NB4 (cell line): ENCODE data around the gene MRPL12.

ENCODE experiments used
- DNase-seq: peaks from one replicate; pipeline ENCODE4 v3.0.0; 2010; ENCODE audit warnings: low read depth
- H3K4me3 ChIP-seq: one replicate; pipeline ENCODE4 v1.5.1; 2011; ENCODE audit warnings: mild to moderate bottlenecking, low read depth, low read length, moderate library complexity
- MYC ChIP-seq: IDR thresholded peaks from 2 replicates; pipeline ENCODE4 v1.6.1; 2011; ENCODE audit warnings: low read depth, low read length
- POLR2A ChIP-seq: IDR thresholded peaks from 2 replicates; pipeline ENCODE4 v1.6.1; 2011; ENCODE audit warnings: mild to moderate bottlenecking; ENCODE audit not compliant: insufficient read length; ENCODE audit errors: extremely low read depth
- TF ChIP-seq, protein P1 (sequence below): IDR thresholded peaks from one replicate; pipeline ENCODE4 v1.5.1; 2012; ENCODE audit warnings: low read depth, low read length
- TF ChIP-seq, protein P2 (sequence below): IDR thresholded peaks from 2 replicates; pipeline ENCODE4 v1.6.1; 2011; ENCODE audit warnings: low read depth, low read length

Gene MRPL12

DNA sequence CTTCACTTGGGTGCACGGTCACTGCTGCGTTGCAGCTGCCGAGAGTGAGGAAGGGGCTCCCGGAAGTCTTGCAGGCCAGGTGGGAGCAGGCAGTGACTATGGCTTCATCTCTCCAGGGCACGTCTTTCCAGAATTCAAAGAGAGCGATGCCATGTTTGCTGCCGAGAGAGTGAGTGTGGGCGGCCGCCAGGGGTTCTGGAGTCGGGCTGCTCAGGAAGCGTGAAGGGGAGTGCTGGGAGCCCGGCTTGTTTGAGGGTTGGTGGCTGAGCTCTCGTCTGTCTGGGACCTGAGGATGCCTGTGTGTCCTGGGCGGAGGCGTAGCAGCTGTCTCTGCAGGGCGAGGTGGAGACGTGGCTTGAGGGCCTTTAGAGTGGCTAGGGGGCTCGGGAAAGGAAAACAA lies 13.1 kb upstream of the MRPL12 start:
- no peak overlapping the region for H3K4me3 ChIP-seq
- TF ChIP-seq, protein P1, sequence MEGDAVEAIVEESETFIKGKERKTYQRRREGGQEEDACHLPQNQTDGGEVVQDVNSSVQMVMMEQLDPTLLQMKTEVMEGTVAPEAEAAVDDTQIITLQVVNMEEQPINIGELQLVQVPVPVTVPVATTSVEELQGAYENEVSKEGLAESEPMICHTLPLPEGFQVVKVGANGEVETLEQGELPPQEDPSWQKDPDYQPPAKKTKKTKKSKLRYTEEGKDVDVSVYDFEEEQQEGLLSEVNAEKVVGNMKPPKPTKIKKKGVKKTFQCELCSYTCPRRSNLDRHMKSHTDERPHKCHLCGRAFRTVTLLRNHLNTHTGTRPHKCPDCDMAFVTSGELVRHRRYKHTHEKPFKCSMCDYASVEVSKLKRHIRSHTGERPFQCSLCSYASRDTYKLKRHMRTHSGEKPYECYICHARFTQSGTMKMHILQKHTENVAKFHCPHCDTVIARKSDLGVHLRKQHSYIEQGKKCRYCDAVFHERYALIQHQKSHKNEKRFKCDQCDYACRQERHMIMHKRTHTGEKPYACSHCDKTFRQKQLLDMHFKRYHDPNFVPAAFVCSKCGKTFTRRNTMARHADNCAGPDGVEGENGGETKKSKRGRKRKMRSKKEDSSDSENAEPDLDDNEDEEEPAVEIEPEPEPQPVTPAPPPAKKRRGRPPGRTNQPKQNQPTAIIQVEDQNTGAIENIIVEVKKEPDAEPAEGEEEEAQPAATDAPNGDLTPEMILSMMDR, result no peak
- no peak for TF ChIP-seq MYC
- TF ChIP-seq, protein P2, sequence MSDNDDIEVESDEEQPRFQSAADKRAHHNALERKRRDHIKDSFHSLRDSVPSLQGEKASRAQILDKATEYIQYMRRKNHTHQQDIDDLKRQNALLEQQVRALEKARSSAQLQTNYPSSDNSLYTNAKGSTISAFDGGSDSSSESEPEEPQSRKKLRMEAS, result no peak
- no peak for TF ChIP-seq POLR2A
- DNase-seq, result no peak

DNA sequence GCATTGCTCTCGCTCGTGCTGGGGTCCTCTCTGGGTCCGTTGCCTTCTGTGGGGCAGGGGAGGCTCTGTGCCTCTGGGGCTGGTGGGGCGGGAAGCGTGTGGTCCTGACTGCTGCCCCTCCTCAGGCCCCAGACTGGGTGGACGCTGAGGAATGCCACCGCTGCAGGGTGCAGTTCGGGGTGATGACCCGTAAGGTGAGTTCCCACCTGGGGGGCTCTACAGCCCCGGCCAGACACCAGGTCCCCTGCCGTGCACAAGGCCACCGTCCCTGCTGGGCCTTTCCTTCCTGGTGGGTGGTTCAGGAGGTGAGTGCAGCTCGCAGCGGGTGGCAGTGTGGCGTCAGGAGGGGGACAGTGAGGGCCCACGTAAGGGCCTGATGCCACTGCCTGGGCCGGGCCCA lies 12.6 kb upstream of the MRPL12 start:
- H3K4me3 ChIP-seq, result no peak overlapping the region
- DNase-seq, result no peak
- no peak for TF ChIP-seq POLR2A

DNA sequence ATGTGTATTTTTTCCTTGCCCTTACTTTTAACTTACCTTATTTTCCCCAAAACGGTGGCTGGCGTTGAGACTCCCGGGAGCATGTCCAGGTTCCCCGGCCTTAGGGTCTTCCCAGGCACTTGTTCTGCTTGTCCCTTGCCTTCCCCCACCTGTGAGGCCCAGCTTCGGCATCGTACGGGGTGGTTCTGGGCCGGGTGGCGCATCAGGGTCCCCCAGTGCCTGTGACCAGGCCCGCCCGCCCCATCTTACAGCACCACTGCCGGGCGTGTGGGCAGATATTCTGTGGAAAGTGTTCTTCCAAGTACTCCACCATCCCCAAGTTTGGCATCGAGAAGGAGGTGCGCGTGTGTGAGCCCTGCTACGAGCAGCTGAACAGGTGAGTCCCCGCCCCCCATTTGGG lies 12.0 kb upstream of the MRPL12 start:
- no peak overlapping the region for H3K4me3 ChIP-seq
- TF ChIP-seq, protein P2, result no peak
- TF ChIP-seq POLR2A, result no peak
- TF ChIP-seq MYC, result no peak
- TF ChIP-seq, protein P1, result no peak
- no peak for DNase-seq

DNA sequence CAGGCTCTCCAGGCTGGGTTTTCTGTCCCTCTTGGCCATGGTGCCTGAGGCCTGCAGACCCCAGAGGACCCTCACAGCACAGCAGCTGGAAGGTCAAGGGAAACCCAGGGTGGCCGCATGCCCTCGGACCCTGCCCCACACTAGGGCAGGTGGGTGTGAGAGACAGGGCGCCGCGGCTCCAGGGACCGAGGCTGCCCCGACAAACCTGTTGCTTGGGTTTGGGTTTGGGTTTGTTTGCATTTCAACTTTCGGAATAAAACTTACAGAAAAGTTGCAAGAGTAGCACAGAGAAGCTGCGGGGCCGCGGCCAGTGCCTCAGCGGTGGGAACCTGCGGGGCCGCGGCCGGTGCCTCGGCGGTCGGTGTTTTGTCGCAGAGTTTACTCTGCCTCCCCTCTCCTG lies 11.6 kb upstream of the MRPL12 start:
- H3K4me3 ChIP-seq, result no peak overlapping the region
- no peak for TF ChIP-seq MYC

DNA sequence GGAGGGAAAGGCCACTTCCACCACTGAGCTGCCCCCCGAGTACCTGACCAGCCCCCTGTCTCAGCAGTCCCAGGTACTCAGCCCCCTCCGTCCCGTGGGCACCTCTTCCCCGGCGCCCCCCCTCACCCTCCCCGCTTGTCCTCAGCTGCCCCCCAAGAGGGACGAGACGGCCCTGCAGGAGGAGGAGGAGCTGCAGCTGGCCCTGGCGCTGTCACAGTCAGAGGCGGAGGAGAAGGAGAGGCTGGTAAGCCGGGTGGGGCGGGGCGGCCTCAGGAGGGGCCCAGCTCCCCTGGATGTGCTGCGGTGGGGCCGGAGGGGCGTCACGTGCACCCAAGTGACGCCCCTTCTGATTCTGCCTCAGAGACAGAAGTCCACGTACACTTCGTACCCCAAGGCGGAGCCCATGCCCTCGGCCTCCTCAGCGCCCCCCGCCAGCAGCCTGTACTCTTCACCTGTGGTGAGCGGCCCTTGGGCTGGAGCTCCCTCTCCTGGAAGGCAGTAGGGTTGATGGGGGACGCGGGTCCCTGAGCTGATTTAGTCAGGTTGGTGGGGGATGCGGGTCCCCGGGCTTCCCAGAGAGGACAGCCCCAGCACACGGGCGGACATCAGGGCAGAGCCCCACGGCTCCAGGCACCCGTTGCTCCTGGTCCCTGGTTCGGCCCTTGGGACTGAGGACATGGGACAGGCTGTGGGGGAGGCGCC lies 9.5 kb upstream of the MRPL12 start:
- no peak overlapping the region for H3K4me3 ChIP-seq
- no peak for TF ChIP-seq POLR2A
- TF ChIP-seq, protein P1, result no peak
- TF ChIP-seq MYC, result no peak
- TF ChIP-seq, protein P2, result no peak
- no peak for DNase-seq

More for the DNA sequence above, 11.6 kb upstream of the MRPL12 start:
- no peak for DNase-seq

DNA sequence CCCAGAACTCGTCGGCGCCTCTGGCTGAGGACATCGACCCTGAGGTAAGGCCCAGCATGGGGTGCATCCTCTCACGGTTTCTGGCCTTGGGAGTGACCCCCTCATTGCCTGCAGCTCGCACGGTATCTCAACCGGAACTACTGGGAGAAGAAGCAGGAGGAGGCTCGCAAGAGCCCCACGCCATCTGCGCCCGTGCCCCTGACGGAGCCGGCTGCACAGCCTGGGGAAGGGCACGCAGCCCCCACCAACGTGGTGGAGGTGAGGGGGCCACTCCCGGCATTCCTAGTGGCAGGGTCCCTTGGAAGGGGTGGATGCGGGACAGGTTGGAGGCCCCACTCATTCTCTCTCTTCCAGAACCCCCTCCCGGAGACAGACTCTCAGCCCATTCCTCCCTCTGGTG lies 8.4 kb upstream of the MRPL12 start:
- no peak for DNase-seq
- TF ChIP-seq POLR2A (no peak), MYC (no peak)
- TF ChIP-seq, protein P1, result no peak
- TF ChIP-seq, protein P2, result no peak
- no peak overlapping the region for H3K4me3 ChIP-seq

DNA sequence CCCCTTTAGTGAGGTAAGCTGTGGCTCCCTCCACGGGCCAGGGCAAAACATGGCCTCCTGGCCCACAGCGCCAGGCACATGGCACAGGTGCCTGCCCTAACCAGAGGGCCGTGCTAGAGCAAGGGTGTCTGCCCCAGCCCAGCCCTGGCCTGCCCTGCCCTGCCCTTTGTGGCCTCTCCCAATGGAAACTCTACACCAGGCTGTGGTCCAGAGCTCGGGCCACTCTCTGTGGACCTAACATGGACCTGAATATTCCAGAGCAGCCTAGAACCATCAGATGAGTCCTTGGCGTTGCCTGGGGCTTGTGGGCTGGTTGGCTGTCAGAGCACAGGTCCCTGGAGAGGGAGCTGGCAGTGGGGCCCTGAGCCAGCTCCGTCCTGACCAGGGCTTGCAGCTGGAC lies 8.0 kb upstream of the MRPL12 start:
- TF ChIP-seq, protein P1, result no peak
- TF ChIP-seq, protein P2, result no peak
- TF ChIP-seq POLR2A, result no peak
- no peak for TF ChIP-seq MYC
- H3K4me3 ChIP-seq, result no peak overlapping the region
- DNase-seq, result no peak
